Heart left ventricle (tissue), 16 donors: ENCODE measurements around the gene CDC16. TPM values are rescaled to one million over a fixed set of nuclear protein-coding genes. Genes with fewer than 3 reads are reported as not detected.

Experiments used
- ATAC-seq, 4 donors: fragments of 200-7000 bp; cut with Tn5 transposase; one replicate each; pipeline ENCODE4 v1.9.1; 2020 to 2022; ENCODE audit warnings: moderate library complexity in 4 of 4, mild to moderate bottlenecking in 3 of 4, moderate number of reproducible peaks in 1 of 4
- DNase-seq, 5 donors: peaks; one replicate each; pipeline ENCODE4 v3.0.0-alpha.2; 2020
- H3K27ac ChIP-seq, 12 donors: fragments of 200-600 bp; sonication (generic) in 4 of 12; one replicate each; pipeline versions ENCODE4 v1.5.0 to v1.8.0; 2016 to 2022; ENCODE audit warnings: mild to moderate bottlenecking in 2 of 12
- H3K27me3 ChIP-seq, 9 donors: fragments of 200-600 bp; sonication (generic) in 2 of 9; one replicate each; pipeline versions ENCODE4 v1.5.1 to v1.8.0; 2016 to 2022; ENCODE audit warnings: mild to moderate bottlenecking in 3 of 9
- H3K36me3 ChIP-seq, 9 donors: fragments of 200-600 bp; sonication (generic) in 2 of 9; one replicate each; pipeline versions ENCODE4 v1.5.0 to v1.8.0; 2018 to 2022; ENCODE audit warnings: mild to moderate bottlenecking in 2 of 9
- H3K4me1 ChIP-seq, 12 donors: fragments of 200-600 bp; sonication (generic) in 4 of 12; one replicate each; pipeline versions ENCODE4 v1.5.0 to v1.8.0; 2016 to 2022; ENCODE audit warnings: mild to moderate bottlenecking in 3 of 12
- H3K4me3 ChIP-seq, 12 donors: fragments of 200-600 bp; sonication (generic) in 4 of 12; one replicate each; pipeline versions ENCODE4 v1.5.0 to v1.8.0; 2017 to 2022; ENCODE audit warnings: mild to moderate bottlenecking in 9 of 12, moderate library complexity in 4 of 12
- H3K9me3 ChIP-seq, 12 donors: fragments of 200-600 bp; sonication (generic) in 4 of 12; one replicate each; pipeline versions ENCODE4 v1.5.0 to v1.8.0; 2016 to 2022; ENCODE audit warnings: mild to moderate bottlenecking in 1 of 12
- POLR2A ChIP-seq, 2 donors: fragments of 450-650 bp; IDR thresholded peaks; one replicate each; pipeline ENCODE4 v1.6.1; 2017; ENCODE audit warnings: antibody characterized with exemption in 2 of 2, mild to moderate bottlenecking in 2 of 2, moderate library complexity in 2 of 2
- WGBS, 4 donors: extraction: QIAGEN DNeasy Blood & Tissue Kit in 2 of 4; methylation state at CpG; one replicate each; pipeline versions ENCODE4 v1.1.5 to v1.1.7; 2013 to 2018; 5-methylcytosine and 5-hydroxymethylcytosine counted together
- intact Hi-C, 10 donors: fragments of 100-400 bp; cut with DNase I; formaldehyde crosslinking; loops; one replicate each; pipeline versions ENCODE4 v1.11.1 to v1.14.2; 2022
- polyA plus RNA-seq, 2 donors: library from polyadenylated mRNA; stranded (reverse); fragments of 200-250 nt; gene quantifications; one replicate each; pipeline ENCODE4 v1.2.3, GENCODE V29; 2013
- total RNA-seq, 9 donors: library from RNA; depleted of rRNA in 2 of 9; stranded (reverse); fragments of >200 nt in 2 of 9; fragmentation: NEBNext Ultra II Directional in 3 of 9; extraction: Animal tissue kit (Norgen Biotek cat#: 25700) in 3 of 9; gene quantifications; one replicate each; pipeline versions ENCODE4 v1.1.0 to v1.2.4, GENCODE V29; 2016 to 2023
- TF ChIP-seq, protein P1 (sequence below), 12 donors: fragments of 200-600 bp; sonication (generic) in 4 of 12; IDR thresholded peaks; one replicate each; pipeline versions ENCODE4 v1.5.0 to v1.8.0; 2018 to 2022; ENCODE audit warnings: antibody characterized with exemption in 12 of 12, mild to moderate bottlenecking in 5 of 12
- donor health status: ischemic (EF 13 %, LVEDD 7.1; RV severe dilation, severe dysfunction).
- donor health status: healthy with polysubstance abuse.
- donor health status: DM: no; HTN: yes; CAD: no.
- donor health status: DM: no; HTN: no; CAD: no.
- donor health status: ischemic (EF 25% LVEDD 6.9; RV normal size, moderate dysfunction).
- donor health status: ischemic (EF 25% LVEDD 5.7; RV mildly dilated, moderate dysfunction).
- donor health status: healthy.
- donor health status: DM: yes; HTN: yes; CAD: no.
- donor health status: ischemic (EF 35%, LVEDD 5.7; RV mildly dilated, moderate dysfunction).
- donor health status: nonischemic (EF 11% LVEDD 7.7; RV severe dilation, severe dysfunction).
- donor health status: DM: yes; HTN: yes; CAD: no.
- donor health status: PGD.
- donor health status: ischemic (EF 29% LVEDD 5.4; RV normal size, mild dysfunction).
- donor health status: nonischemic (EF 23%, LVEDD 6.1; RV moderate dilation, normal function).

Gene CDC16
- total and polyA plus RNA-seq, 11 donors = 20.0 to 41.7 (median 32.4) TPM

DNA sequence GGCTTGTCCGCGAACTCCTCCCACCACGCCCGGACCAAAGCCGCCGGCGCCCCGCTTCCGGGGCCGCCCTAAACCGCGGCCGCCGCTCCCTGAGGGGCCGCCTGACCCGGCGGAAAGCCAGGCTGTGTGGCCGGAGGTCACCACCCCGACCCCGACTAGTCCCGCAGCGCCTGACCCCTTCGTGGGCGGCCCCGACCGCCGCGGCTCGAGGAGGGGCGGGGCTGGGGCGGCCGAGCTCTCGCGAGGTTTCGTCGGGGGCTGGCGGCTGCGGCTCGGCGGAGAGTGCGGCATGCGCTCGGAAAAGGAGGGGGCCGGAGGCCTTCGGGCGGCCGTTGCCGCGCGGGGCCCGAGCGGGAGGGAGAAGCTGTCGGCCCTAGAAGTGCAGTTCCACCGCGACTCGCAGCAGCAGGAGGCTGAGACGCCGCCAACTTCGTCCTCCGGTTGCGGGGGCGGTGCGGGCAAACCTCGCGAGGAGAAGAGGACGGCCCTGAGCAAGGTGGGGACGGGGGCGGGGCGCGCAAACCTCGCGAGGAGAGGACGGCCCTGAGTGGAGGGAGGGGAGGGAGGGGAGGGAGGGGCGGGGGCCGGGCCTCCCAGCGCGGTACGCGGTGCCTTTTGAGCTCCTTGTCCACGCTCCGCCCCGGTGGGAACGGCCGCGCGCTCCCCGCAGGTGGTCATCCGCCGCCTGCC lies 46.8 kb downstream of the CDC16 start, which contains the start of gene UPF3A:
Gene UPF3A (plus strand): TSS at position 251 of the 690 bp plus-strand sequence. CDS start 39 bp downstream, at position 290.
- Histone ChIP-seq H3K9me3 (no peaks in the 10 kb centered on the region), H3K27me3 (no peaks in the 10 kb centered on the region), H3K4me3 (peak within 1 kb of the TSS; percentile 57 to 93 (median 78)), H3K27ac (peak within 1 kb of the TSS; percentile 90 to 99 (median 98)), H3K4me1 (peaks cover 0 to 25% (median 14%) of the 10 kb centered on the region in 12 donors), H3K36me3 (peaks cover 0 to 47% (median 23%) of the 10 kb centered on the region in 9 donors)
- intact Hi-C loops = loop anchor here in 2 of 10 donors (1.0 kb wide), 1 partner anchor 33 kb away; the partner anchor contains the start of gene CHAMP1 (in 2 of the 2)
- ATAC-seq (peak; percentile 81 to 96 (median 93)), DNase-seq (peak; percentile 92 to 96 (median 93))
- TF ChIP-seq, protein P1, sequence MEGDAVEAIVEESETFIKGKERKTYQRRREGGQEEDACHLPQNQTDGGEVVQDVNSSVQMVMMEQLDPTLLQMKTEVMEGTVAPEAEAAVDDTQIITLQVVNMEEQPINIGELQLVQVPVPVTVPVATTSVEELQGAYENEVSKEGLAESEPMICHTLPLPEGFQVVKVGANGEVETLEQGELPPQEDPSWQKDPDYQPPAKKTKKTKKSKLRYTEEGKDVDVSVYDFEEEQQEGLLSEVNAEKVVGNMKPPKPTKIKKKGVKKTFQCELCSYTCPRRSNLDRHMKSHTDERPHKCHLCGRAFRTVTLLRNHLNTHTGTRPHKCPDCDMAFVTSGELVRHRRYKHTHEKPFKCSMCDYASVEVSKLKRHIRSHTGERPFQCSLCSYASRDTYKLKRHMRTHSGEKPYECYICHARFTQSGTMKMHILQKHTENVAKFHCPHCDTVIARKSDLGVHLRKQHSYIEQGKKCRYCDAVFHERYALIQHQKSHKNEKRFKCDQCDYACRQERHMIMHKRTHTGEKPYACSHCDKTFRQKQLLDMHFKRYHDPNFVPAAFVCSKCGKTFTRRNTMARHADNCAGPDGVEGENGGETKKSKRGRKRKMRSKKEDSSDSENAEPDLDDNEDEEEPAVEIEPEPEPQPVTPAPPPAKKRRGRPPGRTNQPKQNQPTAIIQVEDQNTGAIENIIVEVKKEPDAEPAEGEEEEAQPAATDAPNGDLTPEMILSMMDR (IDR thresholded peaks at IDR 0.05) = no peak
- peak in 1 of 2 donors; percentile 90 for TF ChIP-seq POLR2A (IDR thresholded peaks at IDR 0.05)
- WGBS, 4 donors = 0 to 1% (median 0%) methylated on average over 40 to 81 of the region's 89 CpGs; no CpG with 5 or more reads in 1 of the 4 donors

DNA sequence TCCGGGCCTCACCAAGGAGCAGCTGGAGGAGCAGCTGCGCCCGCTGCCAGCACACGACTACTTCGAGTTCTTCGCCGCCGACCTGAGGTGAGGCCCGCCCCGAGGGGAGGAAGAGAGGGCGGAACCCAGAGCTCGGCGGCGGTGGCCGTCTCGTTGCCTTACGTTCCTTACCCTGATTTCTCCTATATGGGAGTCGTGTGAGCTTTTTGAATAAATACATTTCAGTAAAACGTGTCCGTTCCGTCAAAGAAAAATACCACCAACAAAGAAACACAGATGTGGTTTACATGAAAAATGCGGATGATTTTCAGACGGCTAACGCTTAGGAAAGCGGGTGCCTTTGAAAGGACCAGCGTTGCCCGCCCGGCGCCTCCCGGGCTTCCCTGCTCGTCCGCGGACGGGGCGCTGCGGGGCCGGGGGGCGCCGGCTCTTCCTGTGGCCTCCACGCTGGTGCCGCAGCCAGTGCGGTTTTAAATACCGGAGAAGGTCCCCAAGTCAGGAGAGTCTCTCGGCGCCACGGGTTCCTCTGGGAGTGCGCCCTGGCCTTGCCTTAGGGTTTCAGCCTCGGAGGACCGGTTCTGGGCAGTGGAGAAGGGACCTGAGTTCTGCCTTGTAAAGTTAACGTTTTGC lies 47.5 kb downstream of the CDC16 start:
- WGBS, 4 donors = 0% methylated on average over 48 to 50 of the region's 50 CpGs
- peak; percentile 56 to 74 (median 70) for ATAC-seq
- H3K27me3 ChIP-seq = no peaks in the 10 kb centered on the region
- peaks cover 0 to 48% (median 24%) of the 10 kb centered on the region in 9 donors for H3K36me3 ChIP-seq
- peak in 1 of 2 donors; percentile 27 for TF ChIP-seq POLR2A (IDR thresholded peaks at IDR 0.05)
- TF ChIP-seq, protein P1 (IDR thresholded peaks at IDR 0.05) = no peak
- peak overlapping the region; percentile 90 to 99 (median 98) for H3K27ac ChIP-seq
- peaks cover 0 to 25% (median 14%) of the 10 kb centered on the region in 12 donors for H3K4me1 ChIP-seq
- H3K4me3 ChIP-seq = peak overlapping the region; percentile 57 to 93 (median 78)
- no peaks in the 10 kb centered on the region for H3K9me3 ChIP-seq
- peak; percentile 26 to 78 (median 34) for DNase-seq
- intact Hi-C loops = no loop called here

DNA sequence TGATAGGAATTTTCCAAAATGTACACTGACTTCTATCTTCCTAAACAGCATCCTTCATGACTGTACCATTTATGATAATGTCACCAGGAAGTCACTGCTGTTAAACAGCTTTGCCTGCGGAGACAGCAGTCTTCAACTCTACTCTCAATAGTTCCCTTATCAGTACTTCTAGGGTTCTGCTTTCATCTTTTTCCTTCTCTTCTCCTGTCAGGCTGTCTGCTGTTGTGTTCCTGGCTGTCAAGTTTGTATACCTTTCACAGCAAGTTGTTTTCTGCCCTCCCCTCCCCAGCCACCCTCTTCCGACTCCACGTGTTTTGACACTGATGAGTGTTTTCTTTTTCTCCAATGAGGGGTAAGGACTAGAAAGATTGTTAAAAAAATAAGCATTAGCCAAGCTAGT lies 48.9 kb downstream of the CDC16 start:
- no peak overlapping the region for H3K4me3 ChIP-seq
- no peak for DNase-seq
- TF ChIP-seq, protein P1 (IDR thresholded peaks at IDR 0.05) = no peak
- TF ChIP-seq POLR2A (IDR thresholded peaks at IDR 0.05) = no peak
- H3K27ac ChIP-seq = no peak overlapping the region
- intact Hi-C loops = no loop called here
- no peaks in the 10 kb centered on the region for H3K27me3 ChIP-seq
- H3K9me3 ChIP-seq = no peaks in the 10 kb centered on the region
- H3K36me3 ChIP-seq = peaks cover 0 to 48% (median 30%) of the 10 kb centered on the region in 9 donors
- 77 to 84% (median 83%) methylated on average over 3 of the region's 3 CpGs for WGBS, 4 donors
- H3K4me1 ChIP-seq = peaks cover 0 to 25% (median 14%) of the 10 kb centered on the region in 12 donors
- ATAC-seq = no peak

DNA sequence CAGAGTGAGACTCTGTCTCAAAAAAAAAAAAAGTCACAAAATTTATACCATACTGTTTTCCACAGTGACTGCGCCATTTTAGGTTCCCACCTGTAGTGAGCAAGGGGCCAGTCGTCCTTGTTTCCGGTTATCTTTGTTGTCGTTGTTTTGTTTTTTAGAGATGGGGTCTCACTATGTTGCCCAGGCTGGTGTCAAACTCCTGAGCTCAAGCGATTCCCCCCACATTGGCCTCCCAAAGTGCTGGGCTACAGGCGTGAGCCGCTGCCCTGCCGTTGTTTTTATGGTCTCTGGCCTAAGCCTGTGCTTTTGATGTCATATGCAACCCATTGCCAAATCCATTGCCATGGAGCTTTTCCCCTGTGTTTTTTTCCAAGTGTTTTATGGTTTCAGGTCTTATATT lies 50.0 kb downstream of the CDC16 start:
- H3K9me3 ChIP-seq = no peaks in the 10 kb centered on the region
- H3K36me3 ChIP-seq = peaks cover 0 to 55% (median 34%) of the 10 kb centered on the region in 9 donors
- no peaks in the 10 kb centered on the region for H3K27me3 ChIP-seq
- no peak for ATAC-seq
- peaks cover 0 to 25% (median 14%) of the 10 kb centered on the region in 12 donors for H3K4me1 ChIP-seq
- H3K27ac ChIP-seq = no peak overlapping the region
- no peak for DNase-seq
- 95 to 98% (median 97%) methylated on average over 8 of the region's 8 CpGs for WGBS, 4 donors
- TF ChIP-seq, protein P1 (IDR thresholded peaks at IDR 0.05) = no peak
- no peak for TF ChIP-seq POLR2A (IDR thresholded peaks at IDR 0.05)
- intact Hi-C loops = no loop called here
- H3K4me3 ChIP-seq = no peak overlapping the region
